Frontal cortex (tissue), 4 donors: Measurements from ENCODE around the gene PRKCZ. TPM values are rescaled to one million over a fixed set of nuclear protein-coding genes. Genes with fewer than 3 reads are reported as not detected.
A peak's percentile ranks its signal among the peaks of the same experiment; 100 is the strongest.

Experiments used
- DNase-seq, 2 donors: peaks; one replicate each; pipeline ENCODE4 v3.0.0; 2012; ENCODE audit warnings: low spot score in 2 of 2
- FAIRE-seq: peaks from 2 replicates; lab custom pipeline; 2012; peaks lifted over from hg19 to GRCh38; lab: Jason Lieb, UNC
- total RNA-seq: library from RNA; depleted of rRNA; stranded (reverse); fragments of >200 nt; gene quantifications from one replicate; pipeline ENCODE4 v1.2.3, GENCODE V29; 2014
- donor health status: control.
- donor health status: control.
- donor health status: control.

Gene PRKCZ
- total RNA-seq, 1 donor from 2014 or later: 58.7 TPM

DNA sequence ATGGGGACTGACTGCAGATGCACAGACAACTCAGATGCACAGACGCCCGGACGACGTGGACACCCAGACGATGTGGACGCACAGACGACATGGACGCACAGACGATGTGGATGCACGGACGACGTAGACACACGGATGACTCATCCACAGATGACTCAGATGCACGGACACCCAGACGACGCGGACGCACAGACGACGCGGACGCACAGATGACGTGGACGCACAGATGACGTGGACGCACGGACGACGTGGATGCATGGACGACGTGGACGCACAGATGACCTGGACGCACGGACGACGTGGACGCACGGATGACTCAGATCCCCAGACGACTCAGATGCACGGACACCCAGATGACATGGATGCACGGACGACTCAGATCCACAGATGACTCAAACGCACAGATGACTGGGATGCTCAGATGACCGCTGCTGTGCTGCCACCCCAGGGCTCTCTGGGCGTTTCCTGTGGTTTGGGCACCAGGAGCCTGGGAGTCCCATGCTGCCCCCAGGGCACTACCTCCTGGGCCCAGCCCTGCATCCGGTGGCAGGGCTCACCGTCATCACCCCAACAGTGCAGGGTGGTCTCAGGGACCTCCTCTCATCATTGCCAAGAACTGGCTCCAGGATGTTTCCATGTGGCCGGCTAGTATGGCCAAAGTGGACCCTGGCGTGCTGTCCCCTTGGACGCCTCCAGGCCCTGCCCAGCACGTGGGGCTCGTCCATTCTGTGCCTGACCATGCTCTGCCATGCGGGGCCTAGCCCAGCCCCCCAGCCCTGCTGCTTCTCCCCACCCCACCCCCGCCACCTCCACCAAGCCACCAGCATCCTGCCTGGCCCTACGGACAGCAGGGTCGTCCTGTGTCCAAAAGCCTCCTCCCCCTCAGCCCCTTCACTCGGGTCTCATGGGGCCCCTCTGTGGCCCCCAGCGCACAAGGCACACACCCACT, 130.4 kb downstream of the PRKCZ start:
- FAIRE-seq: no peak
- DNase-seq: no peak

DNA sequence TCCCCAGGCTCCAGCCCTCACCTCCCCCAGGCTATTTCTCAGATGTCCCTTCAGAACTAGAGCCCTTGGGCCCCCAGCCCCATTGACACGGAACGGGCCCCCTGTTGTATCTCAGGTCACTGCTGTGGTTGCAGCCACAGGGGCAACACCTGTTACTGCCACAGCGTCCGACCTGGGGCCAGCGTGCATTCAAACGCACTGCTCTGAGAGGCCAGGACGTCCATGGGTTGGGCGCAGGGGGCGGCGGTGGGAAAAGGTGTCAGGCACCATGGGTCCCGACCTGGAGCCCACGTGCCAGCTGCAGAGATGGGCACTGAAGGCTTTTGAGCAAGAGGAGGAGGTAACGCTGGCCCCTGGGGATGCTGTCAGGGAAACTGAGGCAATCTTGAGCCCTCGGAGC, 131.1 kb downstream of the PRKCZ start:
- no peak for FAIRE-seq
- no peak for DNase-seq

DNA sequence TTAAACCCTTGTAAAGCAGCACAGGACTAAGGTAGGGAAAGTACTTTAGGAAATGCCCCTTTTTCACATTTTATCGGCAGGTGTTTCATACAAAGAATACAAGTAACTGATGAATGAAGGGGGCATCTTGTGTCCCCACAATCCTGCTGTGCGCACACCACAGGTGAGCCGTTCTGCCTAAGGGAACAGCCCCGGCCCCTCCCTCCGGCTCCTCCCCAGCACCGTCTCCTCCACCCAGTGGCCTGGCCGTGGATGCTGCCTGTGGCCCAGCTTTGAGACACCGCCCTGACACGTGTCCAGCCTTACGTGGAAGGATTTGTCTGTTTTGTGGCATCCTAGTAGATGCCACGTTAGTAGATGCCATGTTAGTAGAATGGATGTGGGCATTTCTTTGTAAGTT, 131.5 kb downstream of the PRKCZ start:
- DNase-seq (no peak), FAIRE-seq (no peak)

DNA sequence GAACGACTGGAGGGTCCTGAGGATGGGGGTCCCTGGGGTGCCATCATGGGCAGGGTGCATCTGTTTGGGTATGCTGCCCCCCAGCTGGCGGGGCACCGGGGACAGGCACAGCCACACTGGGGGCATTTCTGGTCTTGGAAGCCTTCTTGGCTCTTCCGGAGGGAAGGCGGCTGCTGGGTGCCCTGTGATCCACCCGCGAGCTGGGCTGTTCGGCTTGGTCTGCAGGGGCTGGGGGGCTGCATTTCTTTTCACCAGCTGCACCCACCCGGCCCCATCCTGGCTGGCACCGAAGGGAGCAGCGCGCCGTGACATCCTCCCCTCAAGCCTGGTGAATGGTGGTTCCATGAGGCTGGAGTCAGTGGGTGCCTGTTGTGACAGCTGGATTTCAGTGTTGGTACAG, 132.2 kb downstream of the PRKCZ start:
- no peak for FAIRE-seq

DNA sequence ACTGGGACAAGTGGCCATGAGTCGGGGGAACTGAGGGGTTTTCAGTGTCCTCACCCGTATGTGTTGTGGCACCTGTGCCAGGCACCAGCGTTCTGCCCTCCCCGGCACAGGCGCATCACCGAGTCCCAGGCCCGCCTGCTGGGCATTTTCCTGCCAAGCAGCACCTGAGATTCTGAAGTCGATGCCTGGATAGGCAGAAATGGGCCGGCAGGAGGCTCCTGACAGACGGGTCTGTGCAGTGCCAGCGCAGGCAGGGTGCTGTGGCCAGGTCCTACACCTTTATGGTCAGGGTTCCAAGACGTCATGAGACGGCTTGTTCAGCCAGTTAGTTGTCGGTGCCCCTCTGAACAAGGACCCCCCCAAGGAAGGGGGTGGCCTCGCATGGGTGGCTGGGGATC, 133.7 kb downstream of the PRKCZ start:
- no peak for DNase-seq
- no peak for FAIRE-seq

More for the DNA sequence above, 132.2 kb downstream of the PRKCZ start:
- DNase-seq: no peak

DNA sequence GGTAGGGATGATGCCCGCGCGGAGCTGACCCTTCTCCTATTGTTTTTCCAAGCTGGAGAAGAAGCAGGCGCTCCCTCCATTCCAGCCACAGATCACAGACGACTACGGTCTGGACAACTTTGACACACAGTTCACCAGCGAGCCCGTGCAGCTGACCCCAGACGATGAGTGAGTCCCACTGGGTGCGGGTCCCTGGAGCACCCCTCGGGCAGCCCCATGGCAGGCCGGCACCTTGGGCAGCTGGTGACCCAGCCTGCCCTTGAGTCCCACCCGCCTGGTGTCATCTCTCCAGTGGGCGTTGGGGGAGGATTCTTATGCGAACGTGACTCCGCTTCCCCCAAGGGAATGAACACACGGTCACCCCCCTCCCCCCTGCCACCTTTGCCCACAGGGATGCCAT, 134.3 kb downstream of the PRKCZ start:
- no peak for DNase-seq
- FAIRE-seq: no peak

DNA sequence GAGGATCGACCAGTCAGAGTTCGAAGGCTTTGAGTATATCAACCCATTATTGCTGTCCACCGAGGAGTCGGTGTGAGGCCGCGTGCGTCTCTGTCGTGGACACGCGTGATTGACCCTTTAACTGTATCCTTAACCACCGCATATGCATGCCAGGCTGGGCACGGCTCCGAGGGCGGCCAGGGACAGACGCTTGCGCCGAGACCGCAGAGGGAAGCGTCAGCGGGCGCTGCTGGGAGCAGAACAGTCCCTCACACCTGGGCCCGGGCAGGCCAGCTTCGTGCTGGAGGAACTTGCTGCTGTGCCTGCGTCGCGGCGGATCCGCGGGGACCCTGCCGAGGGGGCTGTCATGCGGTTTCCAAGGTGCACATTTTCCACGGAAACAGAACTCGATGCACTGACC, 134.7 kb downstream of the PRKCZ start:
- DNase-seq (no peak), FAIRE-seq (no peak)

DNA sequence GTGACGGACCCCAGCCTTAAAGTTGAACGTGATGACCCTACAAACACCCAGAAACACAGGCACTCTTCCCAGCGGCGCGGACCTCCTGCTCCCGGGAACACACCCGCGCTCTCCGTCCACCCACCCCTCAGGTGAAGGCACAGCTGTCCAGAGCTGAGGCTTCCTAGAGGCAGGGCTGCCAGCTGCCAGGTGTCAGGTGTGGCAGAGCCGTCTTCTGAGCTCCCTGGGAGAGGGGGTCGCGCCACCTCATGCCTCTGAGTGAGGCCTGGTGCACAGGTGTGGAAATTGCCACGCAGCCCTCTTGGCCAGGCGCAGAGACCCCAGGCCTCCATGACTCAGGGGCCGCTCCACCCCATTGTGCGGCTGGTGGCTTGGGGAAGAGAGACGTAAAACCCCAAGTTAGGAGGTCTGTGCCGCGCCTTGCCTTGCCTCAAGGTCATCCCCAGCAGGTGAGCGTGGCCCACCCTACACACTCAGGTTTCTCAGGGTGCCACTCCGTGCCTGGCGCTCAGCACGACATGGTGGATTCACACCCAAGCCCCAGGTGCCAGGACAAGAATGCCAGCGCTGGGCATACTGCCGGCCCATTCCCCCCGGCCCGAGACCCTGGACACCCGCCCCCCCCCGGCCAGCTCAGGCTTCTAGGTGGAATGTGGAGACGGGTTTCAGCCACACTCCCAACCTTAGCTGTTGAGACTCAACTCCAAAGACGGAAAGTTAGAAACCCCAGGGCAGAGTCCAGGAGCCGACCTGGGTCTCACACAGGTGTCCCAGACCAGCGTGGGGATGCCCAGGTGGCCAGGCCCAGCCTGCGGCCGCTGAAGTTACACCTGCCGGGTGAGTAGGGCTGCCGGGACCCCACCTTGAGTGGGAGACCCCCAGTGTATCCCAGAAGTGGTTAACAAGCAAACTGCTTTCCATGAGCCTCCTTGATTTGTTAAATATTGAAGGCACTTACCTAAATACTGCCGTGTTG, 136.0 kb downstream of the PRKCZ start:
- DNase-seq: no peak
- no peak for FAIRE-seq

DNA sequence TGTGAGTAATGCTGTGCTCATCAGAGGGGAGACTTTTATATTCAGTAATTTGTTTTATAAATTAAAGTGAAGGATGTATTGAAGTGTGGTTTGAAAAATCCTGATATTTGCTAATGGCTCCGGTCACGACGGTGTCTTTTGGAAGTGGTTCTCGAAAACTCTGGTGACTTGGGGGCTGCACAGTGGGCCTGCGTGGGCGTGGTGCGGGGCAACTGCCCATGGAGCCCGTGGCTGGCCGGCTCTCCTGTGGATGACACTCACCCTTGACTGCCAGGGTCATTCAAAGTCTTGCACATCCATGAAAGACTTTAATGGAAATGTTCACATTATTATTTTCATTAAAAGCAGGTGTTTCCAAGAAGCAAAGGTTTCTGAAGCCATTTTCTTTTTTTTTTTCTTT, 136.7 kb downstream of the PRKCZ start:
- no peak for DNase-seq
- no peak for FAIRE-seq

DNA sequence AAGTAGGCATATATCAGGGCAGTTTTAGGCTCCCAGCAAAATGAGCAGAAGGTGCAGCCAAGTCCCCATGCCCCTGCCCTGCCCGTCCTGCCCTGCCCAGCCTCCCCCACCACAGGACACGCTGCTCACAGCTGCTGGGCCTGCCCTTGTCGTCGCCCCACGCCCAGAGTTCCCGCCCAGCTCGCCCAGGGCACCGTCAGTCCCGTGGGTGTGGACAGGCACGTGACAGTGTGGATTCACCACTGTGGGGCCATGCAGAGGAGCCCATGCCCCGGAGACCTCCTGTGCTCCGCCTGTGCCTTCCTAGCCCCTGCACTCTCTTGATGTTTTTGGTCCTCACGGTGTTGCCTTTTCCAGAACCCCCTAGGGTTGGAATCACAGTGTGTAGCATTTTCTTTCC, 137.4 kb downstream of the PRKCZ start:
- no peak for DNase-seq
- FAIRE-seq: no peak

DNA sequence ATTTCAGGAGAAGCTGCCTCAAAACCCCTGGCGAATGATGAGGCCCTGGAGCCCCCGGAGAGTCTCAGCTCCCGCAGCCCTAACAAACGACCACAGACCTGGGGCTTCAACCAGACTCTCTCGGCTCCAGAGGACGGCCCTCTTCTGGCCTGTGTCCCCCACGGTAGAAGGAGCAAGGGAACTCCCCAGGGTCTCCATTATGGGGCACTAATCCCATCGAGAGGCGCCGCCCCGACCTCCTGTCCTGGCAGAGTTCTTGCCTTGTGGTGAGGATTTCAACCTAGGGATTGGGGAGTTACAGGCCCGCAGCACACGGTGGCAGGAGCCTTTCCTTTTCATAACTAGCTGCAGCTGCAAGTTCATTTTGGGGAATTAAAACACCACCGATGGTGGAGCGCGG, 138.1 kb downstream of the PRKCZ start:
- FAIRE-seq (no peak), DNase-seq (no peak)

DNA sequence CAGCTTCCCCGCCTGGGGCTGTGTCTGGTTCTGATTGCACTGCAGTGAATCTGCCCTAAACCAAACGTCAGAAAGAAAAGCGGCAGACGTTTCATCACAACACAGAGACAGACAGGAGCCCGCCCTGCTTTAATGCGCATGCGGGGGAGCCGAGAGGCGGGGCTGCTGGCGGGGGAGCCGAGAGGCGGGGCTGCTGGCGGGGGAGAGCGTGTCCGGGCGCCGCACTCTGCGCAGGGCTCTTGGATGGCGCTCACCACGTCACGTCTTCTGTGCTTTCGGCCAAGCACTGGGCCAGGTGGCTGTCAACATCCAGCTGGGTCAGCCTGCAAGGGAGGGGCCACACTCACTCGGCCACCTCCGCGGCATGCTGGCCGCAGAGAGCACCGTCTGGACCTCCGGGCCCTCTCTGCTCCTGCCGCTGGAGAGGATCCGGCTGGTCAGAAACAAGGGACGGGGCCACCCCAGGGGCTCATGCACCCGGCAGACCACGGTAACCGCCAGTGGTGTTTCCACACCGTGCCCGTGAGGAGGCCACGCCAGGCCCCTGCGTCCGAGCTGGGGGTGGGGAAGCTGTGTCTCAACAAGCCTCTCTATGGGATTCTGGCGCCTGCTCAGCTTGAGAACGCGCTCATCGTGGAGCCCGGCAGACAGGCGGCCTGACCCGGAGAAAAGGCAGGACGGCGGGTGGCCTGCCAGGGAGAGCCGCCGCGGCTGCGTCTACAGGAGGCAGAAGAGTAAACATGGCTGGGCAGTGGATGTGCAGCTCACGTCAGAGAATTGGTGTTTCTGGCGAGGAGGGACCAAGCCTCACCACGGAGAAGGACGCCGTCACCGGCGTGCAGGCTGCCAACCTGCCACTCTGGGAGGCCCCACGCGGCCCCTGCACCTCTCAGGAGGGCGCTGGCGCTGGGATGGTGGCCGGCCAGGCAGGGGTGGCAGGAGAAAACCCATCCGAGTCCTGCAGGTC, 139.5 kb downstream of the PRKCZ start:
- FAIRE-seq (no peak), DNase-seq (peak; percentile 91 to 94)

DNA sequence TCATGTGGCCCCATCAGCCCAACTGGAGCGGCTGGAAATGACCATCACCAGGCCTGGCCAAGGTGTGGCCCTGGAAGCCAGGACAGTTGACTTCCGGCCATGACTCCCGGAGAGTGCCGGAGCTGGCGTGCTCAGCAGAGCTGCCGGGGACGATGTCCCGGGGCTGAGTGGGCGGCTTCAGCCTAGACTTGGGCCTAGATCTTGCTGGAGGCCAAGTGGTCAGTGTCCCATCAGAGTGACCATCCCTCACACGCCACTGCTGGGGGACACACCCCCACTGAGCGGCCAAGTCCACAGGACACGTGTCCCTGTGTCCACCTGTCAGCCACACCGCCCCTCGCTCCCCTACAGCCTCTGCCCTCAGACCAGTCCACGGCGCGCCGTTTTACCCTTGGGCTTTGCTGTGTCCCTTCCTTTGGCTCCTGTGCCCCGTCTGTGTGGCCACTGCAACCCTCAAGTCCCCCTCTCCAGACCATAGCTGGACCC, 140.3 kb downstream of the PRKCZ start:
- no peak for FAIRE-seq
- DNase-seq: no peak

DNA sequence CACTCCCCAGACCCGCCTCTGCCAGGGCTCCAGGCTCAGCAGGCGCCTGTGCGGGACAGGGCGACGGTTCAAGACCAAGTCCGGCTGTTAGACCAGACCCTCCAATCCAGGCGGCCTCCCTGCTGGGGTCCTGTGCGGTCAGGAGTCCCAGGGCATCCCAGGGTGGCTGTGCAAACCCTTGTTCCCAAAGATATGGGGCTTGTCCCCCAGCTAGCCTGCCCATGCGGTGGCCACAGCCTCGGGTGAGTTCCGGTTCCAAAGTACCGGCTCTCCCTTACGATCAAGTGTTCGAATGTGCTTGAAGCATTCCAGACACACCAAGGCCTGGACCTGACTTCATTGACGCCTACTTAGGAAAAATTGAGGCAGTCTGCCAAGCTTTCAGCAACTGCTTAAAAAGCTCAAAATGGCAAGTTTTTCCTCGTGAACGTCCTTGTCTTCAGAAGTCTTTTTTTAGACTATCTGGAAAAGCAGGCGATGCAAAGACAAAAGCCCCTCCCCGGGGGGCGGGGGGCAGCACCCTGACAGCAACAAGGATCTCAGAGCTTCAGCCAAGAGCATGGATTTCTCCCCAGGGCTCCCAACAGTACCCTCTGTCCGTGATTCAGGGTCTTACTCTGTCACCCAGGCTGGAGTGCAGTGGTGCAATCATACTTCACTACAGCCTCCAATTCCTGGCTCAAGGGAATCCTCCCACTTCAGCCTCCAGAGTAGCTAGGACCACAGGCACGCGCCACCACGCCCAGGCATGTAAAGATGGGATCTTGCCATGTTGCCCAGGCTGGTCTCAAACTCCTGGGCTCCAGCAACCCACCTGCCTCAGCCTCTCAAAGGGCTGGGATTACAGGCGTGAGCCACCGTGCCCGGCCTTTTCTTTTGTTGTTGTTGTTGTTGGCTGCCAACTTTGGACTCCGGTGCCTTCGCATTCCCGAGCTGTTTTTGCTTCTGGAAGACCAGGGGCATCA, 142.1 kb downstream of the PRKCZ start:
- FAIRE-seq (no peak), DNase-seq (peak in 1 of 2 donors; percentile 33)

DNA sequence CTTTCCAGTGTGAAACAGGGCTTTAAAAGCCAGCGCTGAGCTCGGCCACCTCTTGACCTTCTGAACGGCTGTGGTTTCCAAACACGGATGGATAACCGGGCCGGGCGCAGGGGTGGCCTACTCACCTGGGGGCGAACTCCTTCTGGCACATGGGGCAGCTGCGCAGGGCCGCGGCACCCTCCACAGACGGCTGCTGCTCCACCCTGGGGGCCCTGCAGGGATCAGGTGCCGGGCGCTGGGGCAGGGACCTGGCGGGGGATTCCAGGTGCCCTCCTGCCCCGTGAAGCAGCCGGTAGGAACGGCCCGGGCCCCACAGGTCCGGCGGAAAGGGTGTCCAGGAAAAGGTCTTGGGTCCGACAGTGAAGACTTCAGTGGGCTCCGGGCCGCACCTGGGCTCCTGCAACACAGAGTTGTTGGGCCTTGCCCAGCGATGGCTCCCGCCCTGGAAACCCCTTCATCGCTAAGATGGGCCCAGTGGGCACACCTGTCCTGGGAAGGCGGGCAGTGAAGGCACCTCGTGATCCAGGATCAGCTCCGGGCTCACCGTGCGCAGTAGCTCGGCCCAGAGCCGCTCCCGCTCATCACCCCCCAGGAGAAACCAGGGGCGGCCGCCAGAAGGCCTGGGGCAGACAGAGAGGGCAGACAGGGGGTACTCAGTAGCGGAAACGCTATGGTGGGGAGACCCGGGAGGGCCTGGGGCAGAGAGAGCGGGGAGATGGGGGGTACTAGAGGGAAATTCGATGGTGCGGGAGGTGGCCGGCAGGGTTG, 143.5 kb downstream of the PRKCZ start:
- peak in 1 of 2 donors; percentile 19 for DNase-seq
- FAIRE-seq: no peak

DNA sequence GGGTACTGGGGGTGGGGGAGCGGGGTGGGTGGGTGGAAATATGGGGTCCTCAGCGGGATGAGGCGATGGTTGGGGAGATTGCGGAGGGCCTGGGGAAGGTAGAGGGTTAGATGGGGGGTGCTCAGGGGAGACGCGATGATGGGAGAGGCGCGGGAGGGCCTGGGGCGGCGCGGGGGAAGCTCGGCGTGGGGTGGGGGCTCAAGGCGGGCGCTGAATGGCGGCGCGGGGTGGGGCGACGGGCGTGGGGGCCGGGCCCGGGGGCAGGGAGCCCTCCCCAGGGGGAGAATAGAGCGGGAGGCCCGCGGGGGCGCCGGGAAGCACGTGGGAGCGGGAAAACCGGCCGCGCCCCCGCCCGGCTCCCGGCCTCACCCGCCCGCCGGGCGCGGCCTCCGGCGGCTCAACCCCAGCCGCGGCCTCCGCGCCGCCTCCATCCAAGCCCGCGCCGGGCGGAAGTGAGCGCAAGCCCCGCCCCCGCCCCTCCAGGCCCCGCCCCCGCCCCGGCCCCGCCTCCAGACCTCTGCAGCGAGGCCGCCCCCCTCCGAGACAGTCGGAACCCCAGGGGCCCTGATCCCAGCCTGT, 144.2 kb downstream of the PRKCZ start, which contains the start of gene FAAP20:
FAAP20 (minus strand) TSS at position 454 of the 579 bp plus-strand sequence; CDS start at position 431, 23 bp downstream.
- DNase-seq: peak; percentile 85 to 88
- no peak for FAIRE-seq
